ENCODE measurements around the gene CABP7. TPM values are rescaled to one million over a fixed set of nuclear protein-coding genes. Genes with fewer than 3 reads are reported as not detected.

Gene CABP7
- total and polyA plus RNA-seq, 2 of the 13 experiments (the other 11 are each of a cell fraction or from before 2014, with no cell fraction given), result 0.08 TPM; not detected in 1

- Histone ChIP-seq H3K27me3 (ENCODE audit: control insufficient read depth in 1 of 2, insufficient read depth in 2 of 2, low read length in 2 of 2) (no peaks in the 10 kb centered on the region), H2AFZ (ENCODE audit: low read length) (no peak overlapping the region), H3K9ac (ENCODE audit: insufficient read depth, low read depth, low read length) (no peak overlapping the region), H4K20me1 (ENCODE audit: insufficient read depth, low read length) (no peaks in the 10 kb centered on the region), H3K4me1 (ENCODE audit: insufficient read depth, low read length) (no peaks in the 10 kb centered on the region), H3K9me3 (ENCODE audit: low read length) (no peaks in the 10 kb centered on the region), H3K79me2 (ENCODE audit: insufficient read depth, low read length) (no peaks in the 10 kb centered on the region), H3K27ac (ENCODE audit: extremely low read length, insufficient read depth, low read length) (no peak overlapping the region), H3K4me2 (ENCODE audit: low read depth, low read length) (no peak overlapping the region), H3K36me3 (replicated peaks in 1 of 2; ENCODE audit: control insufficient read depth in 1 of 2, insufficient read depth in 2 of 2, low read length in 2 of 2) (peaks cover 13 to 66% of the 10 kb centered on the region in 2 experiments), H3K4me3 (replicated peaks in 1 of 3; ENCODE audit: insufficient read depth in 1 of 3, low read depth in 2 of 3, low read length in 3 of 3) (no peak overlapping the region)
- FAIRE-seq (no peak), ATAC-seq (no peak), DNase-seq (ENCODE audit: low spot score) (no peak)
- BruUV-seq (replicated peaks), result no TSS peak
- WGBS (ENCODE audit: low lambda C conversion rate), result 93% methylated on average over 4 of the region's 4 CpGs
- in situ Hi-C loops (cut with HindIII; ENCODE audit: extremely low pct_ligation_motif_present, low pct_unique_long_range_greater_than_20kb), result no loop called here
- intact Hi-C loops (cut with micrococcal nuclease; ENCODE audit: unreplicated experiment), result no loop called here
- CTCF ChIA-PET (ENCODE audit: low intra/inter-chr PET ratio, low total read pairs), result no interaction called here
- POLR2A ChIA-PET, result no interaction called here
- no peak for TF ChIP-seq FOXJ3 (CRISPR knock-in tag; IDR thresholded peaks at IDR 0.05; ENCODE audit: borderline replicate concordance)
- TF ChIP-seq FOXC1 (CRISPR knock-in tag; IDR thresholded peaks at IDR 0.05; ENCODE audit: borderline replicate concordance), result no peak
- TF ChIP-seq ZNF576 (CRISPR knock-in tag; IDR thresholded peaks at IDR 0.05), result no peak
- TF ChIP-seq ZNF142 (CRISPR knock-in tag; IDR thresholded peaks at IDR 0.05), result no peak
- no peak for TF ChIP-seq CC2D1A (CRISPR knock-in tag; IDR thresholded peaks at IDR 0.05)
- no peak for TF ChIP-seq ZSCAN22 (CRISPR knock-in tag; IDR thresholded peaks at IDR 0.05)
- TF ChIP-seq CREB1 (IDR thresholded peaks at IDR 0.05), result no peak
- no peak for TF ChIP-seq CREB1 (CRISPR knock-in tag; IDR thresholded peaks at IDR 0.05)
- TF ChIP-seq ZNF138 (CRISPR knock-in tag; IDR thresholded peaks at IDR 0.05; ENCODE audit: low read depth), result no peak
- no peak for TF ChIP-seq PHF8 (CRISPR knock-in tag; IDR thresholded peaks at IDR 0.05)
- no peak for TF ChIP-seq MTF1 (CRISPR knock-in tag; IDR thresholded peaks at IDR 0.05)
- no peak for TF ChIP-seq ZNF24 (IDR thresholded peaks at IDR 0.05)
- TF ChIP-seq, protein P1, sequence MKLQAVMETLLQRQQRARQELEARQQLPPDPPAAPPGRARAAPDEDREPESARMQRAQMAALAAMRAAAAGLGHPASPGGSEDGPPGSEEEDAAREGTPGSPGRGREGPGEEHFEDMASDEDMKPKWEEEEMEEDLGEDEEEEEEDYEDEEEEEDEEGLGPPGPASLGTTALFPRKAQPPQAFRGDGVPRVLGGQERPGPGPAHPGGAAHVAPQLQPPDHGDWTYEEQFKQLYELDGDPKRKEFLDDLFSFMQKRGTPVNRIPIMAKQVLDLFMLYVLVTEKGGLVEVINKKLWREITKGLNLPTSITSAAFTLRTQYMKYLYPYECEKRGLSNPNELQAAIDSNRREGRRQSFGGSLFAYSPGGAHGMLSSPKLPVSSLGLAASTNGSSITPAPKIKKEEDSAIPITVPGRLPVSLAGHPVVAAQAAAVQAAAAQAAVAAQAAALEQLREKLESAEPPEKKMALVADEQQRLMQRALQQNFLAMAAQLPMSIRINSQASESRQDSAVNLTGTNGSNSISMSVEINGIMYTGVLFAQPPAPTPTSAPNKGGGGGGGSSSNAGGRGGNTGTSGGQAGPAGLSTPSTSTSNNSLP (IDR thresholded peaks at IDR 0.05; ENCODE audit: low read depth, low read length), result no peak
- TF ChIP-seq, protein P2, sequence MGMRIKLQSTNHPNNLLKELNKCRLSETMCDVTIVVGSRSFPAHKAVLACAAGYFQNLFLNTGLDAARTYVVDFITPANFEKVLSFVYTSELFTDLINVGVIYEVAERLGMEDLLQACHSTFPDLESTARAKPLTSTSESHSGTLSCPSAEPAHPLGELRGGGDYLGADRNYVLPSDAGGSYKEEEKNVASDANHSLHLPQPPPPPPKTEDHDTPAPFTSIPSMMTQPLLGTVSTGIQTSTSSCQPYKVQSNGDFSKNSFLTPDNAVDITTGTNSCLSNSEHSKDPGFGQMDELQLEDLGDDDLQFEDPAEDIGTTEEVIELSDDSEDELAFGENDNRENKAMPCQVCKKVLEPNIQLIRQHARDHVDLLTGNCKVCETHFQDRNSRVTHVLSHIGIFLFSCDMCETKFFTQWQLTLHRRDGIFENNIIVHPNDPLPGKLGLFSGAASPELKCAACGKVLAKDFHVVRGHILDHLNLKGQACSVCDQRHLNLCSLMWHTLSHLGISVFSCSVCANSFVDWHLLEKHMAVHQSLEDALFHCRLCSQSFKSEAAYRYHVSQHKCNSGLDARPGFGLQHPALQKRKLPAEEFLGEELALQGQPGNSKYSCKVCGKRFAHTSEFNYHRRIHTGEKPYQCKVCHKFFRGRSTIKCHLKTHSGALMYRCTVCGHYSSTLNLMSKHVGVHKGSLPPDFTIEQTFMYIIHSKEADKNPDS (CRISPR knock-in tag; IDR thresholded peaks at IDR 0.05), result no peak
- no peak for TF ChIP-seq SRSF1 (optimal IDR thresholded peaks at IDR 0.05; ENCODE audit: low read depth, low read length)
- TF ChIP-seq ZNF841 (CRISPR knock-in tag; IDR thresholded peaks at IDR 0.05; ENCODE audit: borderline replicate concordance), result no peak
These were observed 36.3 kb upstream of the CABP7 start for GRCh38 chr22:29683536-29683935.
